GM12872 (cell line): ENCODE measurements around the gene PLD3.

ENCODE experiments used
- CTCF ChIP-seq: IDR thresholded peaks from 3 replicates; pipeline ENCODE4 v1.5.1; 2011; ENCODE audit warnings: low read depth, mild to moderate bottlenecking, low read length, moderate library complexity; ENCODE audit not compliant: insufficient read depth

The PLD3 gene

GRCh38 chr19:40396886-40397567, 48.5 kb downstream of the PLD3 start:
- TF ChIP-seq CTCF, result no peak

GRCh38 chr19:40397568-40397906, 49.0 kb downstream of the PLD3 start:
- no peak for TF ChIP-seq CTCF

GRCh38 chr19:40398417-40399131, 50.1 kb downstream of the PLD3 start:
- no peak for TF ChIP-seq CTCF

GRCh38 chr19:40400559-40400958, 52.1 kb downstream of the PLD3 start:
- no peak for TF ChIP-seq CTCF

GRCh38 chr19:40403262-40403984, 54.9 kb downstream of the PLD3 start:
- no peak for TF ChIP-seq CTCF

GRCh38 chr19:40407714-40408597, 59.5 kb downstream of the PLD3 start:
- TF ChIP-seq CTCF, result no peak

- TF ChIP-seq CTCF, result no peak
Measured at GRCh38 chr19:40410030-40410389, 61.5 kb downstream of the PLD3 start.
